Fibroblast of pulmonary artery (primary cell): ENCODE measurements around the gene KRT37.

Source experiments
- DNase-seq: peaks from one replicate; pipeline ENCODE4 v3.0.0-alpha.2; 2010; ENCODE audit warnings: low read depth
- H3K4me3 ChIP-seq: replicated peaks from 2 replicates; pipeline ENCODE4 v1.5.1; 2011; ENCODE audit warnings: low read depth, mild to moderate bottlenecking, control low read depth, low read length, moderate library complexity
- CTCF ChIP-seq: IDR thresholded peaks from 2 replicates; pipeline ENCODE4 v1.5.1; 2011; ENCODE audit warnings: mild to moderate bottlenecking, control low read depth, low read length, inconsistent platforms; ENCODE audit errors: missing control alignments

Gene KRT37

GRCh38 chr17:41462705-41463104, 38.3 kb upstream of the KRT37 start:
- H3K4me3 ChIP-seq, result no peak overlapping the region
- DNase-seq, result no peak
- TF ChIP-seq CTCF, result no peak

- TF ChIP-seq CTCF, result no peak
- no peak for DNase-seq
- no peak overlapping the region for H3K4me3 ChIP-seq
These were observed 33.3 kb upstream of the KRT37 start for GRCh38 chr17:41457676-41458075.

GRCh38 chr17:41456204-41456603, 31.8 kb upstream of the KRT37 start:
- no peak for TF ChIP-seq CTCF
- no peak overlapping the region for H3K4me3 ChIP-seq
- DNase-seq, result no peak

GRCh38 chr17:41455236-41455635, 30.9 kb upstream of the KRT37 start:
- TF ChIP-seq CTCF, result no peak
- DNase-seq, result peak; percentile 17
- no peak overlapping the region for H3K4me3 ChIP-seq

GRCh38 chr17:41453066-41453465, 28.7 kb upstream of the KRT37 start:
- no peak for DNase-seq
- no peak overlapping the region for H3K4me3 ChIP-seq
- TF ChIP-seq CTCF, result no peak

GRCh38 chr17:41452281-41452680, 27.9 kb upstream of the KRT37 start:
- no peak overlapping the region for H3K4me3 ChIP-seq
- no peak for TF ChIP-seq CTCF
- no peak for DNase-seq

GRCh38 chr17:41451154-41451728, 26.9 kb upstream of the KRT37 start:
- no peak for TF ChIP-seq CTCF
- H3K4me3 ChIP-seq, result no peak overlapping the region
- peak; percentile 21 for DNase-seq
